ENCODE measurements around the gene YBX1. TPM values are rescaled to one million over a fixed set of nuclear protein-coding genes. Genes with fewer than 3 reads are reported as not detected.
"Not testable (repeated sequence)": the region's sequence is repeated elsewhere in the genome, so short reads cannot be mapped to it uniquely, and the experiment has no call there.

YBX1 gene
- total RNA-seq, 1 experiment from 2014 or later: 1,098 TPM

GRCh38 chr1:42721926-42722325 is 39.7 kb downstream of the YBX1 start:
- H3K4me1 Mint-ChIP-seq: peaks cover 5% of the 10 kb centered on the region; the same call in 1 of the 2 replicates
- H3K27ac Mint-ChIP-seq: 0 out of 2 replicates have a peak overlapping the region, but pooled peaks have one; percentile 8
- H3K4me3 Mint-ChIP-seq: no peak overlapping the region
- no peak for ATAC-seq
- ChIA-PET CTCF (interaction anchor here (0.6 kb wide), 1 partner anchor 35 kb away, joined by 3 read pairs; no protein-coding TSS in a partner anchor), POLR2A (interaction anchor here (0.6 to 0.7 kb wide), 2 partner anchors 13 to 46 kb away, joined by 3 read pairs; partner anchors contain the start of genes C1orf50 and P3H1)
- no peak for DNase-seq (ENCODE audit: low spot score)
- H3K27me3 Mint-ChIP-seq (ENCODE audit: low read depth): no peaks in the 10 kb centered on the region
- no peak for TF ChIP-seq TEAD4 (CRISPR knock-in tag; IDR thresholded peaks at IDR 0.05)
- TF ChIP-seq, protein P1, sequence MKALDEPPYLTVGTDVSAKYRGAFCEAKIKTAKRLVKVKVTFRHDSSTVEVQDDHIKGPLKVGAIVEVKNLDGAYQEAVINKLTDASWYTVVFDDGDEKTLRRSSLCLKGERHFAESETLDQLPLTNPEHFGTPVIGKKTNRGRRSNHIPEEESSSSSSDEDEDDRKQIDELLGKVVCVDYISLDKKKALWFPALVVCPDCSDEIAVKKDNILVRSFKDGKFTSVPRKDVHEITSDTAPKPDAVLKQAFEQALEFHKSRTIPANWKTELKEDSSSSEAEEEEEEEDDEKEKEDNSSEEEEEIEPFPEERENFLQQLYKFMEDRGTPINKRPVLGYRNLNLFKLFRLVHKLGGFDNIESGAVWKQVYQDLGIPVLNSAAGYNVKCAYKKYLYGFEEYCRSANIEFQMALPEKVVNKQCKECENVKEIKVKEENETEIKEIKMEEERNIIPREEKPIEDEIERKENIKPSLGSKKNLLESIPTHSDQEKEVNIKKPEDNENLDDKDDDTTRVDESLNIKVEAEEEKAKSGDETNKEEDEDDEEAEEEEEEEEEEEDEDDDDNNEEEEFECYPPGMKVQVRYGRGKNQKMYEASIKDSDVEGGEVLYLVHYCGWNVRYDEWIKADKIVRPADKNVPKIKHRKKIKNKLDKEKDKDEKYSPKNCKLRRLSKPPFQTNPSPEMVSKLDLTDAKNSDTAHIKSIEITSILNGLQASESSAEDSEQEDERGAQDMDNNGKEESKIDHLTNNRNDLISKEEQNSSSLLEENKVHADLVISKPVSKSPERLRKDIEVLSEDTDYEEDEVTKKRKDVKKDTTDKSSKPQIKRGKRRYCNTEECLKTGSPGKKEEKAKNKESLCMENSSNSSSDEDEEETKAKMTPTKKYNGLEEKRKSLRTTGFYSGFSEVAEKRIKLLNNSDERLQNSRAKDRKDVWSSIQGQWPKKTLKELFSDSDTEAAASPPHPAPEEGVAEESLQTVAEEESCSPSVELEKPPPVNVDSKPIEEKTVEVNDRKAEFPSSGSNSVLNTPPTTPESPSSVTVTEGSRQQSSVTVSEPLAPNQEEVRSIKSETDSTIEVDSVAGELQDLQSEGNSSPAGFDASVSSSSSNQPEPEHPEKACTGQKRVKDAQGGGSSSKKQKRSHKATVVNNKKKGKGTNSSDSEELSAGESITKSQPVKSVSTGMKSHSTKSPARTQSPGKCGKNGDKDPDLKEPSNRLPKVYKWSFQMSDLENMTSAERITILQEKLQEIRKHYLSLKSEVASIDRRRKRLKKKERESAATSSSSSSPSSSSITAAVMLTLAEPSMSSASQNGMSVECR (CRISPR knock-in tag; IDR thresholded peaks at IDR 0.05; ENCODE audit: borderline replicate concordance): no peak
- TF ChIP-seq AFF4 (CRISPR knock-in tag; IDR thresholded peaks at IDR 0.05; ENCODE audit: borderline replicate concordance): no peak
- TF ChIP-seq TCF7 (CRISPR knock-in tag; IDR thresholded peaks at IDR 0.05; ENCODE audit: low read depth): no peak
- TF ChIP-seq, protein P2, sequence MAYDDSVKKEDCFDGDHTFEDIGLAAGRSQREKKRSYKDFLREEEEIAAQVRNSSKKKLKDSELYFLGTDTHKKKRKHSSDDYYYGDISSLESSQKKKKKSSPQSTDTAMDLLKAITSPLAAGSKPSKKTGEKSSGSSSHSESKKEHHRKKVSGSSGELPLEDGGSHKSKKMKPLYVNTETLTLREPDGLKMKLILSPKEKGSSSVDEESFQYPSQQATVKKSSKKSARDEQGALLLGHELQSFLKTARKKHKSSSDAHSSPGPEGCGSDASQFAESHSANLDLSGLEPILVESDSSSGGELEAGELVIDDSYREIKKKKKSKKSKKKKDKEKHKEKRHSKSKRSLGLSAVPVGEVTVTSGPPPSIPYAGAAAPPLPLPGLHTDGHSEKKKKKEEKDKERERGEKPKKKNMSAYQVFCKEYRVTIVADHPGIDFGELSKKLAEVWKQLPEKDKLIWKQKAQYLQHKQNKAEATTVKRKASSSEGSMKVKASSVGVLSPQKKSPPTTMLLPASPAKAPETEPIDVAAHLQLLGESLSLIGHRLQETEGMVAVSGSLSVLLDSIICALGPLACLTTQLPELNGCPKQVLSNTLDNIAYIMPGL (CRISPR knock-in tag; IDR thresholded peaks at IDR 0.05): no peak
- no peak for TF ChIP-seq JUN (CRISPR knock-in tag; IDR thresholded peaks at IDR 0.05)
- TF ChIP-seq ELF4 (CRISPR knock-in tag; IDR thresholded peaks at IDR 0.05; ENCODE audit: low read depth): no peak
- TF ChIP-seq, protein P3, sequence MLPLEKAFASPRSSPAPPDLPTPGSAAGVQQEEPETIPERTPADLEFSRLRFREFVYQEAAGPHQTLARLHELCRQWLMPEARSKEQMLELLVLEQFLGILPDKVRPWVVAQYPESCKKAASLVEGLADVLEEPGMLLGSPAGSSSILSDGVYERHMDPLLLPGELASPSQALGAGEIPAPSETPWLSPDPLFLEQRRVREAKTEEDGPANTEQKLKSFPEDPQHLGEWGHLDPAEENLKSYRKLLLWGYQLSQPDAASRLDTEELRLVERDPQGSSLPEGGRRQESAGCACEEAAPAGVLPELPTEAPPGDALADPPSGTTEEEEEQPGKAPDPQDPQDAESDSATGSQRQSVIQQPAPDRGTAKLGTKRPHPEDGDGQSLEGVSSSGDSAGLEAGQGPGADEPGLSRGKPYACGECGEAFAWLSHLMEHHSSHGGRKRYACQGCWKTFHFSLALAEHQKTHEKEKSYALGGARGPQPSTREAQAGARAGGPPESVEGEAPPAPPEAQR (CRISPR knock-in tag; IDR thresholded peaks at IDR 0.05): no peak
- no peak for TF ChIP-seq ZNF423 (CRISPR knock-in tag; IDR thresholded peaks at IDR 0.05)
- no peak for TF ChIP-seq JAZF1 (CRISPR knock-in tag; IDR thresholded peaks at IDR 0.05)
- no peak for TF ChIP-seq IRF2 (CRISPR knock-in tag; IDR thresholded peaks at IDR 0.05; ENCODE audit: borderline replicate concordance, low read depth)
- TF ChIP-seq RELA (CRISPR knock-in tag; IDR thresholded peaks at IDR 0.05; ENCODE audit: borderline replicate concordance): no peak
- no peak for TF ChIP-seq ZNF263 (CRISPR knock-in tag; IDR thresholded peaks at IDR 0.05; ENCODE audit: low read depth)
- TF ChIP-seq, protein P4, sequence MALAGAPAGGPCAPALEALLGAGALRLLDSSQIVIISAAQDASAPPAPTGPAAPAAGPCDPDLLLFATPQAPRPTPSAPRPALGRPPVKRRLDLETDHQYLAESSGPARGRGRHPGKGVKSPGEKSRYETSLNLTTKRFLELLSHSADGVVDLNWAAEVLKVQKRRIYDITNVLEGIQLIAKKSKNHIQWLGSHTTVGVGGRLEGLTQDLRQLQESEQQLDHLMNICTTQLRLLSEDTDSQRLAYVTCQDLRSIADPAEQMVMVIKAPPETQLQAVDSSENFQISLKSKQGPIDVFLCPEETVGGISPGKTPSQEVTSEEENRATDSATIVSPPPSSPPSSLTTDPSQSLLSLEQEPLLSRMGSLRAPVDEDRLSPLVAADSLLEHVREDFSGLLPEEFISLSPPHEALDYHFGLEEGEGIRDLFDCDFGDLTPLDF (CRISPR knock-in tag; IDR thresholded peaks at IDR 0.05): no peak
- no peak for TF ChIP-seq GTF2I (CRISPR knock-in tag; conservative IDR thresholded peaks at IDR 0.05)
- TF ChIP-seq ZNF219 (CRISPR knock-in tag; IDR thresholded peaks at IDR 0.05; ENCODE audit: borderline replicate concordance): no peak
- no peak for TF ChIP-seq FOXP1 (CRISPR knock-in tag; IDR thresholded peaks at IDR 0.05; ENCODE audit: borderline replicate concordance)
- no peak for TF ChIP-seq FOXJ3 (CRISPR knock-in tag; IDR thresholded peaks at IDR 0.05; ENCODE audit: borderline replicate concordance)
- H3K9me3 Mint-ChIP-seq: no peaks in the 10 kb centered on the region
- H3K36me3 Mint-ChIP-seq: no peaks in the 10 kb centered on the region; the same call in 1 of the 2 replicates

DNA sequence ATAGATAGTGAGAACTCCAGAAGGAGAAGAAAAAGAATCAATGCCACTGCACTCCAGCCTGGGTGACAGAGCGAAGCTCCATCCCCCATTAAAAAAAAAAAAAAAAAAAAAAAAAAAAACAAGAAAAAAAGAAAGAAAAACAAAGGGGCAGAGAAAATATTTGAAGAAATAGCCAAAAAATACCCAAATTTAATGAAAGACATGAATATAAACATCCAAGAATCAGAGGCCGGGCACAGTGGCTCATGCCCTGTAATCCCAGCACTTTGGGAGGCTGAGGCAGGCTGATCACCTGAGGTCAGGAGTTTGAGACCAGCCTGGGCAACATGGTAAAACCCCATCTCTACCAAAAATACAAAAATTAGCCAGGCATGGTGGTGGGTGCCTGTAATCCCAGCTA is 40.2 kb downstream of the YBX1 start:
- DNase-seq (ENCODE audit: low spot score); H3K36me3 Mint-ChIP-seq; H3K27ac Mint-ChIP-seq; H3K9me3 Mint-ChIP-seq; ATAC-seq; H3K4me1 Mint-ChIP-seq; H3K27me3 Mint-ChIP-seq (ENCODE audit: low read depth); H3K4me3 Mint-ChIP-seq: not testable (repeated sequence)
- POLR2A ChIA-PET: interaction anchor here (0.6 to 0.7 kb wide), 2 partner anchors 12 to 45 kb away, joined by 3 read pairs; partner anchors contain the start of genes C1orf50 and P3H1
- CTCF ChIA-PET: interaction anchor here (0.5 to 0.6 kb wide), 2 partner anchors 35 to 128 kb away, joined by 3 read pairs; no protein-coding TSS in a partner anchor
